Measurements from ENCODE around the gene KCNN1. TPM values are rescaled to one million over a fixed set of nuclear protein-coding genes. Genes with fewer than 3 reads are reported as not detected.
"Not testable (repeated sequence)": the region's sequence is repeated elsewhere in the genome, so short reads cannot be mapped to it uniquely, and the experiment has no call there.

The KCNN1 gene
- total RNA-seq (0.79 TPM), polyA plus RNA-seq (0.24 TPM)

GRCh38 chr19:17966550-17967256 is at the start of gene KCNN1:
KCNN1 (plus strand) TSS chr19:17967107; CDS start chr19:17973889, 6,782 bp downstream.
- Histone ChIP-seq H3K36me3 (ENCODE audit: insufficient read depth) (no peaks in the 10 kb centered on the region), H3K27ac (ENCODE audit: low read depth) (no peak within 1 kb of the TSS), H3K4me3 (ENCODE audit: low read depth, low read length) (peak within 1 kb of the TSS; percentile 35), H3K4me1 (ENCODE audit: insufficient read depth) (peaks cover 3% of the 10 kb centered on the region)
- WGBS = 4% methylated on average over 55 of the region's 59 CpGs
- no peak for DNase-seq (ENCODE audit: extremely low spot score)

GRCh38 chr19:17918151-17918550 is 48.8 kb upstream of the KCNN1 start:
- H3K4me1 ChIP-seq (ENCODE audit: insufficient read depth); H3K27ac ChIP-seq (ENCODE audit: low read depth); DNase-seq (ENCODE audit: extremely low spot score); H3K36me3 ChIP-seq (ENCODE audit: insufficient read depth); H3K4me3 ChIP-seq (ENCODE audit: low read depth, low read length): not testable (repeated sequence)
- 91% methylated on average over 24 of the region's 30 CpGs for WGBS

- H3K4me1 ChIP-seq (ENCODE audit: insufficient read depth); H3K36me3 ChIP-seq (ENCODE audit: insufficient read depth); H3K4me3 ChIP-seq (ENCODE audit: low read depth, low read length); H3K27ac ChIP-seq (ENCODE audit: low read depth); DNase-seq (ENCODE audit: extremely low spot score): not testable (repeated sequence)
- 63% methylated on average over 5 of the region's 5 CpGs for WGBS
Measured at GRCh38 chr19:17919122-17919521, 47.8 kb upstream of the KCNN1 start.

GRCh38 chr19:17920527-17920926 is 46.4 kb upstream of the KCNN1 start:
- no peak for DNase-seq (ENCODE audit: extremely low spot score)
- no peak overlapping the region for H3K4me3 ChIP-seq (ENCODE audit: low read depth, low read length)
- no peaks in the 10 kb centered on the region for H3K36me3 ChIP-seq (ENCODE audit: insufficient read depth)
- no peaks in the 10 kb centered on the region for H3K4me1 ChIP-seq (ENCODE audit: insufficient read depth)
- H3K27ac ChIP-seq (ENCODE audit: low read depth) = no peak overlapping the region

GRCh38 chr19:17922138-17922537 is 44.8 kb upstream of the KCNN1 start:
- no peak overlapping the region for H3K4me3 ChIP-seq (ENCODE audit: low read depth, low read length)
- 46% methylated on average over 3 of the region's 3 CpGs for WGBS
- H3K4me1 ChIP-seq (ENCODE audit: insufficient read depth) = no peaks in the 10 kb centered on the region
- no peak for DNase-seq (ENCODE audit: extremely low spot score)
- no peak overlapping the region for H3K27ac ChIP-seq (ENCODE audit: low read depth)
- no peaks in the 10 kb centered on the region for H3K36me3 ChIP-seq (ENCODE audit: insufficient read depth)

- DNase-seq (ENCODE audit: extremely low spot score) = no peak
Measured at GRCh38 chr19:17926044-17926443, 40.9 kb upstream of the KCNN1 start.

GRCh38 chr19:17929056-17929455 is 37.9 kb upstream of the KCNN1 start:
- no peaks in the 10 kb centered on the region for H3K36me3 ChIP-seq (ENCODE audit: insufficient read depth)
- no peak overlapping the region for H3K27ac ChIP-seq (ENCODE audit: low read depth)
- H3K4me3 ChIP-seq (ENCODE audit: low read depth, low read length) = no peak overlapping the region
- WGBS = 58% methylated on average over 4 of the region's 4 CpGs
- H3K4me1 ChIP-seq (ENCODE audit: insufficient read depth) = no peaks in the 10 kb centered on the region
- DNase-seq (ENCODE audit: extremely low spot score) = no peak

More at GRCh38 chr19:17926044-17926443, 40.9 kb upstream of the KCNN1 start:
- no peaks in the 10 kb centered on the region for H3K36me3 ChIP-seq (ENCODE audit: insufficient read depth)
- WGBS = 75% methylated on average over 4 of the region's 4 CpGs
- H3K27ac ChIP-seq (ENCODE audit: low read depth) = no peak overlapping the region
- no peak overlapping the region for H3K4me3 ChIP-seq (ENCODE audit: low read depth, low read length)
- H3K4me1 ChIP-seq (ENCODE audit: insufficient read depth) = no peaks in the 10 kb centered on the region

- H3K36me3 ChIP-seq (ENCODE audit: insufficient read depth) = no peaks in the 10 kb centered on the region
- H3K27ac ChIP-seq (ENCODE audit: low read depth) = no peak overlapping the region
- no peaks in the 10 kb centered on the region for H3K4me1 ChIP-seq (ENCODE audit: insufficient read depth)
- no peak for DNase-seq (ENCODE audit: extremely low spot score)
- H3K4me3 ChIP-seq (ENCODE audit: low read depth, low read length) = no peak overlapping the region
- 25% methylated on average over 14 of the region's 14 CpGs for WGBS
Measured at GRCh38 chr19:17931532-17932191, 35.2 kb upstream of the KCNN1 start.

- peak; percentile 80 for DNase-seq (ENCODE audit: extremely low spot score)
- Histone ChIP-seq H3K27ac (ENCODE audit: low read depth) (peak within 1 kb of the TSS; percentile 63), H3K4me3 (ENCODE audit: low read depth, low read length) (peak within 1 kb of the TSS; percentile 77), H3K36me3 (ENCODE audit: insufficient read depth) (no peaks in the 10 kb centered on the region), H3K4me1 (ENCODE audit: insufficient read depth) (no peaks in the 10 kb centered on the region)
- under 1% methylated on average over 64 of the region's 64 CpGs for WGBS
Measured at GRCh38 chr19:17932485-17933338, 34.2 kb upstream of the KCNN1 start, which contains the start of gene CCDC124. CCDC124 (plus strand) TSS chr19:17933015; CDS start chr19:17936421, 3,406 bp downstream.

- no peak overlapping the region for H3K27ac ChIP-seq (ENCODE audit: low read depth)
- 21% methylated on average over 19 of the region's 19 CpGs for whole genome bisulfite sequencing
- DNase-seq (ENCODE audit: extremely low spot score) = no peak
- peak overlapping the region; percentile 77 for H3K4me3 ChIP-seq (ENCODE audit: low read depth, low read length)
- no peaks in the 10 kb centered on the region for H3K4me1 ChIP-seq (ENCODE audit: insufficient read depth)
- no peaks in the 10 kb centered on the region for H3K36me3 ChIP-seq (ENCODE audit: insufficient read depth)
Measured at GRCh38 chr19:17933414-17934129, 33.3 kb upstream of the KCNN1 start.

GRCh38 chr19:17936379-17936778 is 30.5 kb upstream of the KCNN1 start:
- H3K4me1 ChIP-seq (ENCODE audit: insufficient read depth) = no peaks in the 10 kb centered on the region
- H3K36me3 ChIP-seq (ENCODE audit: insufficient read depth) = no peaks in the 10 kb centered on the region
- H3K4me3 ChIP-seq (ENCODE audit: low read depth, low read length) = no peak overlapping the region
- H3K27ac ChIP-seq (ENCODE audit: low read depth) = no peak overlapping the region
- DNase-seq (ENCODE audit: extremely low spot score) = no peak
- 93% methylated on average over 21 of the region's 21 CpGs for WGBS

GRCh38 chr19:17937371-17937900 is 29.5 kb upstream of the KCNN1 start:
- WGBS = 90% methylated on average over 9 of the region's 9 CpGs
- H3K4me3 ChIP-seq (ENCODE audit: low read depth, low read length) = no peak overlapping the region
- no peak overlapping the region for H3K27ac ChIP-seq (ENCODE audit: low read depth)
- H3K36me3 ChIP-seq (ENCODE audit: insufficient read depth) = no peaks in the 10 kb centered on the region
- DNase-seq (ENCODE audit: extremely low spot score) = no peak
- H3K4me1 ChIP-seq (ENCODE audit: insufficient read depth) = no peaks in the 10 kb centered on the region

Measured in urinary bladder (tissue), 4 donors.